NCI-H128 (cell line): ENCODE measurements around the gene SEMA6B.
"Not testable (repeated sequence)": the region's sequence is repeated elsewhere in the genome, so short reads cannot be mapped to it uniquely, and the experiment has no call there.

ENCODE experiments used
- DNase-seq: peaks from one replicate; lab custom pipeline; 2025; ENCODE audit not compliant: unreplicated experiment; lab: John Stamatoyannopoulos, UW

Gene SEMA6B

GRCh38 chr19:4529924-4530522 is 29.5 kb downstream of the SEMA6B start:
- no peak for DNase-seq

DNA sequence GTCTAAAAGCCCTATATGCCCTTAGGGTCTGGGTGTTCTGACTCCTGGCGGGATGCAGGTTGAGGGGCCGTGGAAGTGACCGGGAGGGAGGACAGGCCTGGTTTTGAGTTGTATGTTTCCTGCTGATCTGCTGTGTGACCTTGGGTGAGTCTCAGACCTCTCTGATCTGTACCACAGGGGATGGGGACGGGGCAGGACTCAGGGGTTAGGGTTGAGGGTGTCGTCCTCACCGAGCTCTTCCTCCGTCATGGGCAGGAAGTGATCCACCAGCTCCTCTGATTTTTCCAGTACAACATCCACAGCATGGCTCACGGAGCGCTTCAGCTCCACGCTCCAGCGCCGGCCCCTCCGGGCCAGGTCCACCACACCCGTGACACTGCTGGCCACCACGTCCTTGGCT is 30.6 kb downstream of the SEMA6B start:
- no peak for DNase-seq

- DNase-seq: not testable (repeated sequence)
Observed at GRCh38 chr19:4527377-4527776, 32.1 kb downstream of the SEMA6B start.

GRCh38 chr19:4525563-4526002 is 33.9 kb downstream of the SEMA6B start:
- no peak for DNase-seq

- DNase-seq: no peak
Observed at GRCh38 chr19:4524808-4525562, 34.5 kb downstream of the SEMA6B start.

DNA sequence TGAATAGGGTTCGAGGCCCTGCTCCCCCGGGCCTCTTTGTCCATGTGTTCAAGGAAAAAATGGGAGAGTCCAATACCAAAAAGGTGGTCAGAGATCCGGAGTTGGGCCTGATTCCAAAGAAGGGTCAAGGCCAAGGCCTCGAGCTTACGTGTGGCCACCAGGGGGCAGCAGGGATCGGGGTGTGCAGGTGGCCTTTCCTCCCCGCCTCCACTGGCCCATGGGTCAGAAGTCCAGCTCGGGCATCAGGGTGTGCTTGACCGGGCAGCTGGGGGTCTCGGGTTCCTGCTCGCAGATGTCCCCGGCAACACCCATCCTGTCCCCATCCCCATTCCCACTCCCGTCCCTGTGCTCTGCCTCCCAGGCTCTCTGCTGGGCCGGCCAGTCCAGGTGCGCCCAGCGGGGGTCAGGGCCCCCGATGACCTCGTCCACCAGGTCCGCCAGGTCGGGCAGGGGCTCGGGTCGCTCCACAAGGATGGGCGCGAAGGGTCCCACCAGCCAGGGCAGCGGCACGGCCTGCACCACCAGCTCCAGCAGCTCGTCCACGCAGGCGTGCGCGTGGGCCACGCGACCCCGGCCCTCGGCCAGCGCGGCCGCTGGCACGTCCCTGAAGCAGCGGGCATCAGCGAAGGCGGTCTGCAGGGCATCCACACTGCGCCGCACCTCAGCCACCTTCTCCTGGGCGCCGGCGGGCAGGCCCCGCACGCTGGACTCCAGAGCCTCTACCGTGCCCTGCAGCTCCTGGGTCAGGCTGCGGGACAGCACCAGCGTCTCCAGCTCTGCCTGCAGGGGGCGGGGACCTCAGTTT is 36.0 kb downstream of the SEMA6B start:
- no peak for DNase-seq

GRCh38 chr19:4522291-4523002 is 37.0 kb downstream of the SEMA6B start:
- DNase-seq: no peak

- no peak for DNase-seq
Observed at GRCh38 chr19:4521888-4522242, 37.6 kb downstream of the SEMA6B start.

DNA sequence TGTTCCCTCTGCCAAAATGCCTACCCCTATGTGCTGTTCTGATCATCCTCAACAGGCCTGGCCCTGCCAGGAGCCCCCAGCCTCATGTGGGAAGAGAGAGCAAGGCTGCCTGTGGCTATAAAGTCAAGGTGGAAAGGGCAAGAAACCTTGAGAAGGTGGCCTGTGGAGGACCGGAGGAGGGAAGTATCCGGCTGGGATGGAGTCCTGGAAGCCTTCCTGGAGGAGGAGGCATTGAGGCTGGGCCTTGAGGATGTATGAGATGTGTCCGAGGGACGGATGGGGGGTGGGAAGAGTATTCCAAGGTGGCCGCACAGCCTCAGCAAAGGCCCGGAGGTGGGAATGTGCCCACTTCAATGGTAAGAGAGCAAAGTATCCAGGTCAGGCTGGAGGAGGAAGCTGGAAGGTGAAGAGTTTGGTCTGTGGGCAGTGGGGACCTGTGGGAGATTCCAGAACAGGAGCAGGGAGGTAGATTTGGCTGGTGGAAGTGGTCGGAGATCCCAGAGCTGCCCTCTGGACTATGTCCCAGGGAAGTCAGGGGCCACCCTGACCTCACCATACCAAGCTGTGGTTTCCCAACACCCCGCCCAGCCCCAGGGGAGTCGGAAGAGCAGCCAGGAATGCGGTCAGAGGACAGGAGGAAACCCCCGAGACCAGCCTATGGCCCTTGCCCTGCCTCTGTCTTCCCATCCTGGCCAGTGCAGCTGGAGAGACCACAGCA is 38.2 kb downstream of the SEMA6B start:
- no peak for DNase-seq

- no peak for DNase-seq
Observed at GRCh38 chr19:4519521-4520277, 39.8 kb downstream of the SEMA6B start.

- DNase-seq: no peak
Observed at GRCh38 chr19:4519172-4519496, 40.4 kb downstream of the SEMA6B start.

DNA sequence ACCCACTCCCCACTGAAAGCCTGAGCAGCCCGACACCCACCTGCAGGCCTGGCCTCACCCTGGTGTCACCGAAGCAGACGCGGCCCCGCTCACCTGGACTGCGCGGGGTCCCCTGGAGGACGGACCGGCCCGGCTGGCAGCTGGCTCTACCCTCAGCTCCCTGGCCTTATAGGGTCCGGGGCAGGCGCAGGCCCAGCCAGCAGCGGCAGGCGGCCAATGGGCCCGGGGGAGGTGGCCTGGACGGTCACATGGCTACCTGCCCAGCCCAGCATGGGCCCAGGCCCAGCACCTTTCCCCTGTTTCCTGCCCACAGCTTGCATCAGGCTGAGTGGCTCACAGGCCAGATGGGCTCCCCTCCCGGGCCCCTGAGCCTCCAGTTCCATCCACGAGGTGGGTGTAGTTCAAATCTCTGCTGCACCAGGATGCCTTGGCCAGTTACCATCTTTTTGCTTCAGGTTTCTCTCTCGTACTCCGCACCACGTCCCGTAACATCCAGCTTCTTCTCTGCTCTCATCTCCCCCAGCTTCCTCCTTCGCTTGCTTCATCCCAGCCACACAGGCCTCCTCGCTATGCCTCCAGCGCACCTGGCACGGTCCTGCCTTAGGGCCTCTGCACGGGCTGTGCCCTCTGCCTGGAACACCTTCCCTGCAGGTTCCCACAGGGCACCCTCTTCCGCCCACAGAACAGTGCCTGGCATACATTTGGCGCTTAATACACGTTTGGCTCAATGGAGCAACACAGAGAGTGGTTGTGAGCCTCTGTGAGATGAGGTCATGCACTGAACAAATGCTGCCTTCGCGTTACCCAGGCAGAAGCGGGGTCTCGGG is 40.9 kb downstream of the SEMA6B start, which contains the start of gene PLIN4:
PLIN4 (minus strand) TSS at position 142 of the 827 bp plus-strand sequence. CDS start 214 bp downstream, outside the sequence.
- DNase-seq: no peak

DNA sequence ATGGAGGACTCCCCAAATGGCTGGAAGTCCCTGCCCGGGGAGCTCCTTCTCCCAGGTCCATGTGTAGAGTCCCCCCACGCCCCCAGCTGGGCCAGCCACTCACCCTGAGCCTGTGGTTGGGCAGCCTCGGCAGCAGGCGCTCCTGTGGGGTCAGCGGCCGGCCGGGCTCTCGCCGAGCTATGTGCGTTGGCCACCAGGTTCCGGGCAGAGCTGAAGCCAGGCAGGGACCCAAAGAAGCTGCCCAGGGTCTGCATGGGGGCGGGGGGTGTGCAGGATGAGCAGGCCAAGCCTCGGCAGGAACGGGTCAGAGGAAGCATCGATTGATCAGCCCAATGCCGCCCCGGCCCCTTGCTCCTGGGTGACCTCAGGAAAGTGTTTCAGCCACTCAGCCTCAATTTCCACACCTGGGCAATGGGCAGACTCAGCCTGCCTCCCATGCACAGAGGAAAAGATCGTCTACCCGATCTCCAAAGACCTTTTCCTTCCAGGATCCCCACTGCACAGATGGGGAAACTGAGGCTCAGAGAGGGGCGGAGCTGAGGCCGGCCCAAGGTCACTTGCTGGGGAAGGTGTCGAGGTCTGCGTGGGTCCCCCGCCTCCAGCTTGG is 41.9 kb downstream of the SEMA6B start:
- DNase-seq: no peak

GRCh38 chr19:4516939-4517300 is 42.6 kb downstream of the SEMA6B start:
- DNase-seq: no peak

DNA sequence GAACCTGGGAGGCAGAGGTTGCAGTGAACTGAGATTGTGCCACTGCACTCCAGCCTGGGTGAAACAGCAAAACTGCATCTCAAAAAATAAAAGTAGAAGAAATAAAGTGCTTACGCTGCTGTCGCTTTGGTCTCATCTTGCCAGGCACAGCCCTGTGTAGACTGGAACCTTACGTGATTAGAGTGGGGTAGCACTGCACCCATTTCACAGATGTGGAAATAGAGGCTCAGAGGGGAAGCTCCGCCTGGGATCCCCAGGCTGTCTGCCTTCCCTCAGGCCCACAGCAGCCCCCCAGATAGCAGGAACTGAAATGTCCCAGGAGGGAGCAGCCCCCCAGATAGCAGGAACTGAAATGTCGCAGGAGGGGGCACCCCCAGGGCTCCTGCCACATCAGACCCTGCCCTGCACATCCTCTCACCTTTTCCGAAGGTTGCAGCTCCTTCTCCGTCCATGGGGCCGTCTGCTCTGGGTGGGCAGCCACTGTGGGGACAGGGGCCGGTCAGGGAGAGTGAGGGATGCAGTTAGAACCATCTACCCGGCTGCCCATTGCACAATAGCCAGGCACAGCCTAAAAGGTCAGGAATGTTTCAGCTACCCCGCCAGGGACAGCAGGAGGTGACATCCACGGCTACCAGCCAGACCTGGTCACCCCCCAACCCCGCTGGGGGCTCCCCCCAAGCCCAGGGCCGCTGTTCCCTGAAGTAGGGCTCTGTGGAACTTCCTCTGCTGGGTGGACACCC is 43.1 kb downstream of the SEMA6B start:
- no peak for DNase-seq

DNA sequence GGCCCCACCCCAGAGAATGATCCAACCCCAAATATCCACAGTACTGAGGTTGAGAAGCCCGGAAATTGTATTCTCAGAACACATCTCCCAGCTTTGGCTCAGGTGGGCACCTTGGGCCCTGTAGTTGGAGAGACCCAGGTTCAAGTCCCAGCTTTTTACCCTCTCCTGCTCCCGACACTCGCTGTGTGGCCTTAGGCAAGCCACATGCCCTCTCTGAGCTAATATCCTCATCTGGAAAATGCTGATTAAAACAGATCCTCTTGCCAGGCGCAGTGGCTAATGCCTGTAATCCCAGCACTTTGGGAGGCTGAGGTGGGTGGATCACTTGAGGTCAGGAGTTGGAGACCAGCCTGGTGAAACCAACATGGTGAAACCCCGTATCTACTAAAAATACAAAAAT is 43.8 kb downstream of the SEMA6B start:
- no peak for DNase-seq

- no peak for DNase-seq
Observed at GRCh38 chr19:4513248-4513647, 46.2 kb downstream of the SEMA6B start.

GRCh38 chr19:4512070-4512469 is 47.4 kb downstream of the SEMA6B start:
- DNase-seq: no peak
